Measurements from ENCODE around the gene MTUS2. TPM values are rescaled to one million over a fixed set of nuclear protein-coding genes. Genes with fewer than 3 reads are reported as not detected.

Gene MTUS2
- total and polyA plus RNA-seq, 2 experiments from 2014 or later, result 3.0 to 4.3 TPM

- no peaks in the 10 kb centered on the region for H3K79me2 ChIP-seq
Observed at GRCh38 chr13:29137995-29138394, 317.9 kb downstream of the MTUS2 start.

DNA sequence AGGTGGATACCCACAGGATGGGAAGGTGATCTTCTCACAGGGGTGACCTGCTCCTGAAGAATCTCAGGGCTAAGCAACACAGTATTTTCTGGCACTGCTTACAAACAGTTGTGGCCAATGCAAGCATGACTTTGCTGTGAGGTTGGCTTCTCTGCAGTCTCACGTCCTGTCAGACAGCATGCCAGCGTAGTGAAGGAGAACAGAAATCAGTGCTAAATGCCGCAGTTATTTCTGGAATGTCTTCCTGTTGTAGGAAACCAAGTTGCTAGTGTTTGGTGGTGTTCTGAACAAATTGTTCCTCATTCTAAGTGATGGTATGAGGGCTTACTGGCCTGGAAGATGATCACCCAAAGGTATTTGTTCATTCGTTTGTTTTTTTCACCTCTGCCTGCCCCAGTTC is 320.1 kb downstream of the MTUS2 start:
- 35% methylated on average over 4 of the region's 4 CpGs for WGBS (ENCODE audit: low lambda C conversion rate, missing lambda C conversion rate)
- no peaks in the 10 kb centered on the region for H4K20me1 ChIP-seq (ENCODE audit: insufficient read depth, poor library complexity, severe bottlenecking)
- peak; percentile 66 for DNase-seq (ENCODE audit: low spot score)
- no peak overlapping the region for H2AFZ ChIP-seq
- no peaks in the 10 kb centered on the region for H3K27me3 ChIP-seq
- H3K4me1 ChIP-seq (ENCODE audit: insufficient read depth), result no peaks in the 10 kb centered on the region
- H3K27ac ChIP-seq, result peak overlapping the region; percentile 49
- no peaks in the 10 kb centered on the region for H3K36me3 ChIP-seq (replicated peaks; ENCODE audit: insufficient read depth, low read depth)
- no peak for TF ChIP-seq EZH2phosphoT487 (IDR thresholded peaks at IDR 0.05; ENCODE audit: low read depth, severe bottlenecking, unreplicated experiment)
- no peak for TF ChIP-seq EZH2 (IDR thresholded peaks at IDR 0.05; ENCODE audit: borderline replicate concordance)
- TF ChIP-seq, protein P1, sequence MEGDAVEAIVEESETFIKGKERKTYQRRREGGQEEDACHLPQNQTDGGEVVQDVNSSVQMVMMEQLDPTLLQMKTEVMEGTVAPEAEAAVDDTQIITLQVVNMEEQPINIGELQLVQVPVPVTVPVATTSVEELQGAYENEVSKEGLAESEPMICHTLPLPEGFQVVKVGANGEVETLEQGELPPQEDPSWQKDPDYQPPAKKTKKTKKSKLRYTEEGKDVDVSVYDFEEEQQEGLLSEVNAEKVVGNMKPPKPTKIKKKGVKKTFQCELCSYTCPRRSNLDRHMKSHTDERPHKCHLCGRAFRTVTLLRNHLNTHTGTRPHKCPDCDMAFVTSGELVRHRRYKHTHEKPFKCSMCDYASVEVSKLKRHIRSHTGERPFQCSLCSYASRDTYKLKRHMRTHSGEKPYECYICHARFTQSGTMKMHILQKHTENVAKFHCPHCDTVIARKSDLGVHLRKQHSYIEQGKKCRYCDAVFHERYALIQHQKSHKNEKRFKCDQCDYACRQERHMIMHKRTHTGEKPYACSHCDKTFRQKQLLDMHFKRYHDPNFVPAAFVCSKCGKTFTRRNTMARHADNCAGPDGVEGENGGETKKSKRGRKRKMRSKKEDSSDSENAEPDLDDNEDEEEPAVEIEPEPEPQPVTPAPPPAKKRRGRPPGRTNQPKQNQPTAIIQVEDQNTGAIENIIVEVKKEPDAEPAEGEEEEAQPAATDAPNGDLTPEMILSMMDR (IDR thresholded peaks at IDR 0.05; ENCODE audit: poor library complexity), result no peak
- no peaks in the 10 kb centered on the region for H3K79me2 ChIP-seq
- H3K9me2 ChIP-seq (replicated peaks; ENCODE audit: insufficient read depth), result no peaks in the 10 kb centered on the region
- H3K4me3 ChIP-seq, result no peak overlapping the region
- no peaks in the 10 kb centered on the region for H3K9me3 ChIP-seq (ENCODE audit: low read depth)
- no peak overlapping the region for H3K4me2 ChIP-seq

More at GRCh38 chr13:29137995-29138394, 317.9 kb downstream of the MTUS2 start:
- Histone ChIP-seq H3K9me3 (ENCODE audit: low read depth) (no peaks in the 10 kb centered on the region), H3K36me3 (replicated peaks; ENCODE audit: insufficient read depth, low read depth) (no peaks in the 10 kb centered on the region), H3K4me1 (ENCODE audit: insufficient read depth) (no peaks in the 10 kb centered on the region), H3K4me3 (no peak overlapping the region), H2AFZ (no peak overlapping the region), H3K27me3 (no peaks in the 10 kb centered on the region), H4K20me1 (ENCODE audit: insufficient read depth, poor library complexity, severe bottlenecking) (no peaks in the 10 kb centered on the region), H3K27ac (no peak overlapping the region), H3K9me2 (replicated peaks; ENCODE audit: insufficient read depth) (no peaks in the 10 kb centered on the region), H3K4me2 (no peak overlapping the region)
- no peak for DNase-seq (ENCODE audit: low spot score)
- no peak for TF ChIP-seq EZH2 (IDR thresholded peaks at IDR 0.05; ENCODE audit: borderline replicate concordance)
- TF ChIP-seq, protein P1 (IDR thresholded peaks at IDR 0.05; ENCODE audit: poor library complexity), result no peak
- no peak for TF ChIP-seq EZH2phosphoT487 (IDR thresholded peaks at IDR 0.05; ENCODE audit: low read depth, severe bottlenecking, unreplicated experiment)
- 0% methylated on average over 1 of the region's 1 CpG for WGBS (ENCODE audit: low lambda C conversion rate, missing lambda C conversion rate)

- Histone ChIP-seq H3K27me3 (no peaks in the 10 kb centered on the region), H3K9me2 (replicated peaks; ENCODE audit: insufficient read depth) (no peaks in the 10 kb centered on the region), H3K79me2 (no peaks in the 10 kb centered on the region), H3K9me3 (ENCODE audit: low read depth) (no peaks in the 10 kb centered on the region), H3K36me3 (replicated peaks; ENCODE audit: insufficient read depth, low read depth) (no peaks in the 10 kb centered on the region), H3K4me2 (no peak overlapping the region), H3K4me3 (no peak overlapping the region), H2AFZ (no peak overlapping the region), H4K20me1 (ENCODE audit: insufficient read depth, poor library complexity, severe bottlenecking) (no peaks in the 10 kb centered on the region), H3K4me1 (ENCODE audit: insufficient read depth) (no peaks in the 10 kb centered on the region), H3K27ac (no peak overlapping the region)
- no peak for DNase-seq (ENCODE audit: low spot score)
- WGBS (ENCODE audit: low lambda C conversion rate, missing lambda C conversion rate), result 54% methylated on average over 1 of the region's 1 CpG
- TF ChIP-seq, protein P1 (IDR thresholded peaks at IDR 0.05; ENCODE audit: poor library complexity), result no peak
- TF ChIP-seq EZH2phosphoT487 (IDR thresholded peaks at IDR 0.05; ENCODE audit: low read depth, severe bottlenecking, unreplicated experiment) (no peak), EZH2 (IDR thresholded peaks at IDR 0.05; ENCODE audit: borderline replicate concordance) (no peak)
Observed at GRCh38 chr13:29143847-29144246, 323.7 kb downstream of the MTUS2 start.

GRCh38 chr13:29154390-29154789 is 334.3 kb downstream of the MTUS2 start:
- Histone ChIP-seq H3K36me3 (replicated peaks; ENCODE audit: insufficient read depth, low read depth) (no peaks in the 10 kb centered on the region), H2AFZ (no peak overlapping the region), H3K9me2 (replicated peaks; ENCODE audit: insufficient read depth) (no peaks in the 10 kb centered on the region), H3K27me3 (no peaks in the 10 kb centered on the region), H3K4me2 (no peak overlapping the region), H3K4me1 (ENCODE audit: insufficient read depth) (no peaks in the 10 kb centered on the region), H3K79me2 (no peaks in the 10 kb centered on the region), H3K9me3 (ENCODE audit: low read depth) (no peaks in the 10 kb centered on the region), H4K20me1 (ENCODE audit: insufficient read depth, poor library complexity, severe bottlenecking) (no peaks in the 10 kb centered on the region), H3K27ac (no peak overlapping the region), H3K4me3 (no peak overlapping the region)
- TF ChIP-seq, protein P1 (IDR thresholded peaks at IDR 0.05; ENCODE audit: poor library complexity), result no peak
- TF ChIP-seq EZH2 (IDR thresholded peaks at IDR 0.05; ENCODE audit: borderline replicate concordance) (no peak), EZH2phosphoT487 (IDR thresholded peaks at IDR 0.05; ENCODE audit: low read depth, severe bottlenecking, unreplicated experiment) (no peak)
- DNase-seq (ENCODE audit: low spot score), result no peak
- 87% methylated on average over 2 of the region's 2 CpGs for WGBS (ENCODE audit: low lambda C conversion rate, missing lambda C conversion rate)

All from hepatocyte (in vitro differentiated cells).